Activated T-helper 2 cell treated with anti-CD3 and anti-CD28 coated beads, Interferon-gamma antibody, Interleukin-2, Interleukin-4, amounts not matched to agents 10 μg/mL and 5 μg/mL and 100 μg/mL, durations not matched to agents 14 hours and 24 hours and 36 hours (primary cell): ENCODE measurements around the gene ZBTB1. TPM values are rescaled to one million over a fixed set of nuclear protein-coding genes. Genes with fewer than 3 reads are reported as not detected.

Experiments used
- DNase-seq: peaks from one replicate; pipeline ENCODE4 v3.0.0; 2021; ENCODE audit warnings: low spot score
- H3K27ac Mint-ChIP-seq: one replicate; pipeline ENCODE4 v1.8.0; 2021; ENCODE audit warnings: mixed read lengths
- H3K27me3 Mint-ChIP-seq: one replicate; pipeline ENCODE4 v1.8.0; 2021; ENCODE audit warnings: low read depth, mixed read lengths
- H3K36me3 Mint-ChIP-seq: one replicate; pipeline ENCODE4 v1.8.0; 2021; ENCODE audit warnings: low read depth, mixed read lengths
- H3K4me1 Mint-ChIP-seq: one replicate; pipeline ENCODE4 v1.8.0; 2021; ENCODE audit warnings: low read depth, mixed read lengths
- H3K4me3 Mint-ChIP-seq: one replicate; pipeline ENCODE4 v1.8.0; 2021; ENCODE audit warnings: low read depth, mild to moderate bottlenecking, moderate library complexity, mixed read lengths
- H3K9me3 Mint-ChIP-seq: one replicate; pipeline ENCODE4 v1.8.0; 2021; ENCODE audit warnings: mixed read lengths
- intact Hi-C: fragments of 100-400 bp; cut with micrococcal nuclease; formaldehyde crosslinking; loops from one replicate; pipeline ENCODE4 v1.15.1; 2023
- total RNA-seq: library from RNA; stranded (reverse); gene quantifications from 2 replicates; pipeline ENCODE4 v1.2.3, GENCODE V29; 2022

ZBTB1 gene, protein sequence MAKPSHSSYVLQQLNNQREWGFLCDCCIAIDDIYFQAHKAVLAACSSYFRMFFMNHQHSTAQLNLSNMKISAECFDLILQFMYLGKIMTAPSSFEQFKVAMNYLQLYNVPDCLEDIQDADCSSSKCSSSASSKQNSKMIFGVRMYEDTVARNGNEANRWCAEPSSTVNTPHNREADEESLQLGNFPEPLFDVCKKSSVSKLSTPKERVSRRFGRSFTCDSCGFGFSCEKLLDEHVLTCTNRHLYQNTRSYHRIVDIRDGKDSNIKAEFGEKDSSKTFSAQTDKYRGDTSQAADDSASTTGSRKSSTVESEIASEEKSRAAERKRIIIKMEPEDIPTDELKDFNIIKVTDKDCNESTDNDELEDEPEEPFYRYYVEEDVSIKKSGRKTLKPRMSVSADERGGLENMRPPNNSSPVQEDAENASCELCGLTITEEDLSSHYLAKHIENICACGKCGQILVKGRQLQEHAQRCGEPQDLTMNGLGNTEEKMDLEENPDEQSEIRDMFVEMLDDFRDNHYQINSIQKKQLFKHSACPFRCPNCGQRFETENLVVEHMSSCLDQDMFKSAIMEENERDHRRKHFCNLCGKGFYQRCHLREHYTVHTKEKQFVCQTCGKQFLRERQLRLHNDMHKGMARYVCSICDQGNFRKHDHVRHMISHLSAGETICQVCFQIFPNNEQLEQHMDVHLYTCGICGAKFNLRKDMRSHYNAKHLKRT
- total RNA-seq, result 51.1 and 52.8 TPM in 2 replicates

DNA sequence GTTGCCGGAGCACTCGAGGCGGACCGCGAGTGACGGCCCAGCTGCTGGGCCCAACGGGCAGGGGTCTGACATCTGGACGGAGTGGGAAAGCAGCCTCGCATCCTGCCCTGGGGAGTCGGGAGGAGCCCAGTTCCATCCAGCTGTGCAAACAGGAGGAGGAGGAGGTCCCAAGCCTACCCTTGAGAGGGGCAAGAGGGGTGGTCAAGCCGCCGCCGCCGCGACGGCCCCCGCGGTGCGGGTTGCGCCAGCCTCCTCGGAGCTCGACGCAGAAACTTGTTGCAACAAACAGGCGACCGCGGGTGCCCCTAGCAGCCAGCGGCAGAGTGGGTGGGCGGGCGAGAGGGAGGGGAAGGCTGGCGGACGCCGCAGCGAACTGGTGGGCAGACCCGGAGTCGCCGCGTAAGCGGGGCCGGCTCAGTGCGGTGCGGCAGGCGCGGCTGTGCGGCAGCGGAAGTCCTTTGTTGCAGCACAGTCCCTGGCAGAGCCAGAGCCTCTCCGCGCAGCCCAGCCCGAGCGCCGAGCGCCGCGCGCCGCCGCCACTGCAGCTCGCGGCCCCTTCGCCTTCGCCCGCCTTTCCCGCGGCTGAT is at the start of gene ZBTB1:
ZBTB1 (plus strand) TSS at position 461 of the 587 bp plus-strand sequence. CDS start 16,735 bp downstream, outside the sequence.
- Mint-ChIP-seq H3K9me3 (no peaks in the 10 kb centered on the region), H3K4me3 (peak within 1 kb of the TSS; percentile 98), H3K4me1 (peaks cover 59% of the 10 kb centered on the region), H3K36me3 (peaks cover 57% of the 10 kb centered on the region), H3K27ac (peak within 1 kb of the TSS; percentile 99), H3K27me3 (no peaks in the 10 kb centered on the region)
- intact Hi-C loops, result loop anchor here (2.0 to 10.0 kb wide), 6 partner anchors 82 to 1030 kb away; partner anchors contain the start of genes MTHFD1, SYNE2 and WDR89
- peak; percentile 82 for DNase-seq

DNA sequence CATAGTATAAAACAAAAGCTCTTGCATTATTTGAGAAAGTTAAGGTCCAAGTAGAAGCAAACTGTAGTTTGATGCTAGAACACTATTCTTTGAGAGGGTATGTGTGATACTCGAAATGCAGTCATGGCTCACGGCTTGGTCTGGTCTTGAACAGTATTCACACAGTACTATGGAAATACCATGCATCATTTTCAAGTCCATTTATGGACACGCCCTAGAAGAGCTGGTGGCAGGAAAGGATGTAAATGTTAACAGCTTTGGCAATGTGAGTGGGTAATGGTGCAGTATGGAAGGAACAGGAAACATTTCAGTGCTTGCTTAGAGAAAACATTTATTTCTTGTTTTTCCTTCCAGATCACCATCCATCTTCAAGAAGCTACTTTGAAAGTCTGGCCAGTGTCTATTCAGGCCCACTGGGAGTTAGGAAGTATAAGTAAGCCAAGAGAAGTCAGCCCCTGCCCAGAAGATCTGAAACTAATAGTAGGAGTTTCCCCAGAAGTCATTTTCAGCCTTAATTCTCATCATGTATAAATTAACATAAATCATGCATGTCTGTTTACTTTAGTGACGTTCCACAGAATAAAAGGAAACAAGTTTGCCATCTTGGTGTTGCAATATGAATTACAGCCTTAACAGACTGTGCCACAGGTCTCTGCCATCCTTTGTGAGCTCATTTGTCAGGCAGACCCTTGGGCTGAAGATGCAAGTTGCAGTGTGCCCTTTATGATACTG is 45.0 kb upstream of the ZBTB1 start:
- Mint-ChIP-seq H3K4me1 (peaks cover 16% of the 10 kb centered on the region), H3K27ac (peak overlapping the region; percentile 21), H3K9me3 (no peaks in the 10 kb centered on the region), H3K4me3 (no peak overlapping the region), H3K36me3 (peaks cover 71% of the 10 kb centered on the region), H3K27me3 (no peaks in the 10 kb centered on the region)
- intact Hi-C loops, result no loop called here
- DNase-seq, result no peak

DNA sequence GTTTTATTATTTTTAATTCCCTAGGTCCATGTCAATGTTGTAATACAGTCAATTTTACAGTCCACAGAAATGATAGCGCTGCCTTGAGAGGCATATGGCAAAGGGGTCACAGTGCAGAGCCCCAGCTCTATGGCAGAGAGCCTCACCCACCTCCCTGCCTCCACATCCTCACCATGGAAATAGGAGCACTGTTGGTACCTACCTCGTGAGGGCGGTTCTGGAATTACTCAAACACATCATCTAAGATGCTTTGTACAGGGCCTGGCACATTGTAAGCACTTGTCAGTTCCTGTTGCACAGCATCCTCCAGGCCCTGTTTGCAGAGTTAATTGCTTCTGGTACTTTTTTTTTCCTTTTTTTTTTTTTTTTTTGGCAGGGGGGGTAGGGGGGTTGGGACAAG is 43.3 kb upstream of the ZBTB1 start:
- no peak for DNase-seq
- Mint-ChIP-seq H3K9me3 (no peaks in the 10 kb centered on the region), H3K4me3 (no peak overlapping the region), H3K27ac (no peak overlapping the region), H3K27me3 (no peaks in the 10 kb centered on the region), H3K4me1 (peaks cover 23% of the 10 kb centered on the region), H3K36me3 (peaks cover 55% of the 10 kb centered on the region)
- intact Hi-C loops, result no loop called here

DNA sequence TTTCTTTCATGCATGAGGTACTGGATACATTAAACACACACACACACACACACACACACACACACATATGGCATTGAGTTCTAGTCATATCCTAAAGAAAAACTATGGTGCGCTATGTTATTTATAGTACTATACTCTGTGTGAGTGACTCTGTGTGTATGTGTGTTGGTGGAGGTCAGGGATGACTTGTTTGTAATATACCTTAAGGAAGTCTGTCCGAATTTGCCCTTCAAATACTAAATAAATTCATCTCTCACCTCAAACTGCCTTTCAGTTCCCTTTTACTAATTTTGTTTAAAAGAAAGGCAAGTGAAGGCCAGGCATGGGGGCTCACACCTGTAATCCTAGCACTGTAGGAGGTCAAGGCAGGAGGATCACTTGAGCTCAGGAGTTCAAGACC is 41.4 kb upstream of the ZBTB1 start:
- H3K27me3 Mint-ChIP-seq, result no peaks in the 10 kb centered on the region
- no peak overlapping the region for H3K4me3 Mint-ChIP-seq
- no peak for DNase-seq
- peaks cover 36% of the 10 kb centered on the region for H3K4me1 Mint-ChIP-seq
- H3K27ac Mint-ChIP-seq, result no peak overlapping the region
- peaks cover 39% of the 10 kb centered on the region for H3K36me3 Mint-ChIP-seq
- intact Hi-C loops, result no loop called here
- no peaks in the 10 kb centered on the region for H3K9me3 Mint-ChIP-seq

DNA sequence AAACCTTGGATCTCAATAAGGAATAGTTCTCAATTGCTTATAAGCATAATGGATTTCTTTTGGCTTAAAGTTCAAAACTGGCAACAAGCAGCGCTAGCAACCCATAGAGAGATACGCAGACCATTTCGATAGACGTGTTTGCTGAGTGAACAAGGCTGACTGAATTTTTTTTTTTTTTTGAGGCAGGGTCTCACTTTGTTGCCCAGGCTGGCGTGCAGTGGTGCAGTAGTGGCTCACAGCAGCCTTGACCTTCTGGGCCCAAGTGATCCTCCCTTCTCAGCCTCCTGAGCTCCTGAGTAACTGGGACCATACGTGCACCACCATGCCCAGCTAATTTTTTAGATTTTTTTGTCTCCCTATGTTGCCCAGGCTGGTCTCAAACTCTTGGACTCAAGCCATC is 40.7 kb upstream of the ZBTB1 start:
- no peak for DNase-seq
- H3K27me3 Mint-ChIP-seq, result no peaks in the 10 kb centered on the region
- no peaks in the 10 kb centered on the region for H3K9me3 Mint-ChIP-seq
- no peak overlapping the region for H3K27ac Mint-ChIP-seq
- intact Hi-C loops, result no loop called here
- H3K4me1 Mint-ChIP-seq, result peaks cover 40% of the 10 kb centered on the region
- no peak overlapping the region for H3K4me3 Mint-ChIP-seq
- peaks cover 37% of the 10 kb centered on the region for H3K36me3 Mint-ChIP-seq

DNA sequence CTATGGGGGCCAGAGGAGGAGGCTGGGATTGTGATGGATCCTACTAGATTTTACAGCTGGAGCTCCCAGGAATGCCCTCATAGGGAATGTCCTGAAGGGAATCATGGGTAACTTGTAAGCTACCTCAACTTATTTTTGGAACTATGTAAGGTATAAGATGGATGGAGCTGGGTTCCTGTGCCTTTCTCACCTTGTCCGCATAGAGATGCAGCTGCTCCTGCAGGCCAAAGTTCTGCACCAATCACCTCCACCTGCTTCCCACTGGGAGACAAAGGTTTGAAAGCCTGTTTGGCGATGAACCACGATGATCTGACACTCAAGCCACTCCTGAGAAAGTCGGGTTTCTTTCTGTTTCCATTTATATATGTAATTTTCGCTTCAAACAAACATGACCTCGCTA is 39.9 kb upstream of the ZBTB1 start:
- H3K4me3 Mint-ChIP-seq, result peak overlapping the region; percentile 84
- no peak for DNase-seq
- no peaks in the 10 kb centered on the region for H3K9me3 Mint-ChIP-seq
- intact Hi-C loops, result loop anchor here (5.0 kb wide), 2 partner anchors 77 to 127 kb away; partner anchors contain the start of gene MTHFD1
- no peaks in the 10 kb centered on the region for H3K27me3 Mint-ChIP-seq
- H3K36me3 Mint-ChIP-seq, result peaks cover 29% of the 10 kb centered on the region
- H3K27ac Mint-ChIP-seq, result peak overlapping the region; percentile 70
- H3K4me1 Mint-ChIP-seq, result peaks cover 35% of the 10 kb centered on the region

DNA sequence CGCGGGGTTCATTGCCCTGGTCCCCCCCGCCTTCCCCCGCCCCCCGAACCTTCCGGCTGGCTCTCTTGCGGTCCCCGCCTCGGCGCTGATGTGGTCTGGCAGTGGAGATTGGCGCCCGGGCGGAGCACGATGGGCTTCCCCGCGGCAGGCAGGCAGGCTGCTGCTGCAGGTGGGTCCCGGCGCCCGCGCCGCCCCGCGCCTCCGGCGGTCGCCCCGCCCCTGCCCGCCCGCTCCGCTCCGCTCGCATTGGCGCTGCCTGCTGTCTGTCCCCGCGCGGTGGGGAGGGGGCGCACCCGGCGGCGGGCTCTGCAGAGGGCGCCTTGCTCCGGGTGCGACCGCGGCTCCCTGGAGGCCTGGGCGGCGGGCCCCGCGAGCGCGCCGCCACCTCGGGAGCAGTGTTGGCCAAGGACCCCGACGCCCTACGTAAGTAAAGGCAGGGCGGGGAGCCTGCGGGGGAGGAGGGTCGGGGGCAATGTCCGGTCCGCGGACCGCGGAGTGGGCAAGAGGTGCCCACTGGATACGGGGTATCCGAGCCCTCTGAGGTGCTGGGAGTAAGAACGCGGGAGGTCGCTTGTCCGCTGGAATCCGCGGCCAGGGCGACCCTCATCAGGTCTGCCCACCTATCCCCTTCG is 39.3 kb upstream of the ZBTB1 start, which contains the start of gene AKAP5:
AKAP5 (plus strand) TSS at position 309 of the 632 bp plus-strand sequence. CDS start 2,896 bp downstream, outside the sequence.
- H3K9me3 Mint-ChIP-seq, result no peaks in the 10 kb centered on the region
- peaks cover 23% of the 10 kb centered on the region for H3K36me3 Mint-ChIP-seq
- no peaks in the 10 kb centered on the region for H3K27me3 Mint-ChIP-seq
- intact Hi-C loops, result loop anchor here (5.0 kb wide), 2 partner anchors 78 to 128 kb away; partner anchors contain the start of gene MTHFD1
- peak within 1 kb of the TSS; percentile 84 for H3K4me3 Mint-ChIP-seq
- peak; percentile 56 for DNase-seq
- H3K27ac Mint-ChIP-seq, result peak within 1 kb of the TSS; percentile 70
- peaks cover 35% of the 10 kb centered on the region for H3K4me1 Mint-ChIP-seq

DNA sequence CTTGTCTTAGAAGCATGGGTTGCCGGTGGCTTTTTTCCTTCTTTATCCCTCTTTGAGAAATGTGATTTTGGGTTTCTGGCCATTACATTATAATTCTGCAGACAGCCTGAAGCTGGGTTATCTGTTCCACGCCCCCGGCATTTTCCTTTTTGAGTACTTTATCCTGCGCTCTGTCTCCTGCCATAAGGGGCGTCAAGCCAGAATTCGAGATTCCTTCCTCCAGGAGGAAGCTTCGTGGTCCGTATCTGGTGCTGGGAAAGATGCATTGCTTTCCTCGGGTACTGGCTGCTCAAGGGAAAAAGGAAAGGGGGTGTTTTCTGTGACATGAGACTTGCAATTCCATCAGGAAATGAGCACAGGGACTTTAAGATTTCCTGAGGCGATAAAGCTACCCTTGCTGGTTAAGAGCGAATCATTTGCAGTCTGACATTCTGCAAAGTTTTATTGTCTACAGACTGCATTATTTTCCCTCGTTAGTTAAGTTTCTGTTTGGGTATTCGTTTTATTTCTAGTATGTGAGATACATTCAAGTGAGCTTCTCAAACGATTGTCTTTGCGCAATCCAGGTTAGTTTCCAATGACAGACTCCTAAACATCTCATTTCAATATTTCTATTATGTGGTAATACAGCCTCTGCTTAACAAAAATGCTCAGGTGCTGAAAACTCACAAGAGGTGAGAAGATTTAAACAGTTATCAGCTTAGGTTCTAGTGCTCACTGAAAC is 38.6 kb upstream of the ZBTB1 start:
- Mint-ChIP-seq H3K4me1 (peaks cover 35% of the 10 kb centered on the region), H3K27ac (peak overlapping the region; percentile 36), H3K4me3 (peak overlapping the region; percentile 82), H3K27me3 (no peaks in the 10 kb centered on the region), H3K9me3 (no peaks in the 10 kb centered on the region), H3K36me3 (peaks cover 22% of the 10 kb centered on the region)
- DNase-seq, result no peak
- intact Hi-C loops, result loop anchor here (2.0 to 5.0 kb wide), 4 partner anchors 43 to 129 kb away; partner anchors contain the start of gene MTHFD1

DNA sequence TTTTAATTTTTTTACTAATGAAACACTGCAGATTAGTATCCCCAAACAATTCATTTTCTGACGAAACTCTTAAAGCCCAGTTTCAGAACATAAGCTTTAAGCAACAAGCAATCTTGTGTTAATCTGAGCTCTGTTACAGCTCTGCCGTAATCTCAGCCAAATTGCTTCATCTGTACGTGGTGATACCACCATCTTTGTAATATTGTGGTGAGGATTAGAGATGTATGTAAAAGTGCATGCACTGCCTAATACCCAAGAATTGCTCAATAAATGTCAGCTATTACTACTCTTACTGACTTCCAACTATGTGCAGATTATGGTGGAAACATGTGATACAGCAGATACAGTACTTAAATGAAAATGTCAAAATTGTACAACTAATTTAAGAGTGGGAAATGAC is 37.5 kb upstream of the ZBTB1 start:
- intact Hi-C loops, result loop anchor here (2.0 to 5.0 kb wide), 4 partner anchors 44 to 130 kb away; partner anchors contain the start of gene MTHFD1
- H3K4me3 Mint-ChIP-seq, result peak overlapping the region; percentile 51
- H3K4me1 Mint-ChIP-seq, result peaks cover 35% of the 10 kb centered on the region
- no peaks in the 10 kb centered on the region for H3K9me3 Mint-ChIP-seq
- peak overlapping the region; percentile 17 for H3K27ac Mint-ChIP-seq
- DNase-seq, result no peak
- no peaks in the 10 kb centered on the region for H3K27me3 Mint-ChIP-seq
- peaks cover 19% of the 10 kb centered on the region for H3K36me3 Mint-ChIP-seq

DNA sequence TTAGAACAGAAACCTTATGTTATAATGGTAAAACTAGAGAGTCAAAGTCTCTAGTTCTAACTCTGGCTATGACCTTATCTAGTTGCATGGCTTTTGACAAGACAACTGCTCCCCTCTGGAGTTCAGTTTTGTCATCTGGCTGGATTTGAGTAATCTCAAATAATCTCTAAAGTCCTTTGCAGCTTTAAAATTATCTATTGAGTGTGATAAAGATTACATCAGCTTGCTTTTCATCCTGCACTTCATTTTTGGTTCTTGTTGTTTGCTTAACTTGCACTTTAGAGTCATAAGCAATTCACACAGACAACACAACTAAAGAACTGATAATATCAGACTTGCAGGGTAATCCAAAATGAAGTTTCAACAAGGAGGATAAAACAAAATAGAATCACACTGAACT is 37.0 kb upstream of the ZBTB1 start:
- no peaks in the 10 kb centered on the region for H3K9me3 Mint-ChIP-seq
- H3K27ac Mint-ChIP-seq, result peak overlapping the region; percentile 62
- no peak for DNase-seq
- peaks cover 15% of the 10 kb centered on the region for H3K36me3 Mint-ChIP-seq
- intact Hi-C loops, result loop anchor here (2.0 to 5.0 kb wide), 4 partner anchors 43 to 130 kb away; partner anchors contain the start of gene MTHFD1
- H3K4me3 Mint-ChIP-seq, result peak overlapping the region; percentile 13
- H3K4me1 Mint-ChIP-seq, result peaks cover 35% of the 10 kb centered on the region
- H3K27me3 Mint-ChIP-seq, result no peaks in the 10 kb centered on the region

DNA sequence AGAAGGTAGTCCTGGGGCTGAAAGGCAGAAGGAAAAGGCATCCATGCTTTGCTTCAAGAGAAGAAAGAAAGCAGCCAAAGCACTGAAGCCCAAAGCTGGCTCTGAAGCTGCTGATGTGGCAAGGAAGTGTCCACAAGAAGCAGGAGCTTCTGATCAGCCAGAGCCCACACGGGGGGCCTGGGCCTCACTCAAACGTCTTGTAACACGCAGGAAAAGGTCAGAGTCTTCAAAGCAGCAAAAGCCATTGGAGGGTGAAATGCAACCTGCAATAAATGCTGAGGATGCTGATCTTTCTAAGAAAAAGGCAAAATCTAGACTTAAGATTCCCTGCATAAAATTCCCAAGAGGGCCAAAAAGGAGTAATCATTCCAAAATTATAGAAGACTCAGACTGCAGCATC is 36.1 kb upstream of the ZBTB1 start:
- DNase-seq, result no peak
- Mint-ChIP-seq H3K4me1 (peaks cover 35% of the 10 kb centered on the region), H3K27me3 (no peaks in the 10 kb centered on the region), H3K27ac (peak overlapping the region; percentile 41), H3K36me3 (peaks cover 14% of the 10 kb centered on the region), H3K4me3 (no peak overlapping the region), H3K9me3 (no peaks in the 10 kb centered on the region)
- intact Hi-C loops, result loop anchor here (5.0 kb wide), 2 partner anchors 81 to 131 kb away; partner anchors contain the start of gene MTHFD1
